ENCODE measurements around the gene RFTN1.
A peak's percentile ranks its signal among the peaks of the same experiment; 100 is the strongest.

Gene RFTN1

DNA sequence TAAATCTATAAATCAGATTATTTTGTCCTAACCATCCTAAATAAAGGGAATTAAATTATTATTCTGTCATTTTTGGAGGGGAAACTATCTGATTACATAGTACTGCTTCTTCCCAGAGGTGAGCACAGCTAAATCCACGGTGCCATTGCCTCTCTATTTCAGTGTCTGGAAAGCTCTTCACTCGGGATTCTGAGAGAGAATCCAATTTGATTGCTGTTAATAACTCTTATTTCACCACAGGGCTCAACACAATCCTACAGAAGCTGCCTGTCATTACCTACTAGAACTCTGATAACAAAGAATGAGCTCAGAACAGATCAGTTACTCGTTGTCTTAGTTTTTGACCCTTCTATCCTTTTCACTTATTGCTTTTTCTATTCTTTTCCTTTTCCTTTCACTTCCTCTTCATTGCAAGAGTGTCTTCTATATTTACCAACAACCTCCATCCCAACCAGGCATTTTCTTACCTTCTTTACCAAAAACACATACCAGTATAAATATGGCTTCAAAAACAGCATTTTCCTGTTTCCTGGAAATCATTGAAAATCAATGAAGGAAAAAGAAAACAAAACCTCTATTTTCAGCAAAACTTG, 218.1 kb downstream of the RFTN1 start:
- no peak for DNase-seq

DNA sequence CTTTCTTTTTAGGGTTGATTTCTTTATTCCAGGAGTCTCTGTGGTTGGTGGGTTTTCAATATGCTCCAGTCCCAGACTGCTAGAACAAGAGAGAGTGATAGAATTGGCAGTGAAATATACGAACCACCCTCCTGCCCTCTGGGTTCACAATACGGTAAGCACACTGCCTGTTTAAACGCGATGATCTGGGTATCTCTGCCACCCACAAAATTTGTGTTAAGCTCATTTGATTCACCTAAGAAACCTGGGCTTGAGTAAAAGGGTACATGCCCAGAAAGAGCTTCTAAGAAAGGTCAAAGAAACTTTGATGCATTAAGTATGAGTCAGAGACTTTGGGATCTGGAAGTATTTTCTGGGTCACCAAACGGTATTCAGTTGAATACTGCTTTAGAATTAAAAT, 218.7 kb downstream of the RFTN1 start:
- peak; percentile 67 for DNase-seq

DNA sequence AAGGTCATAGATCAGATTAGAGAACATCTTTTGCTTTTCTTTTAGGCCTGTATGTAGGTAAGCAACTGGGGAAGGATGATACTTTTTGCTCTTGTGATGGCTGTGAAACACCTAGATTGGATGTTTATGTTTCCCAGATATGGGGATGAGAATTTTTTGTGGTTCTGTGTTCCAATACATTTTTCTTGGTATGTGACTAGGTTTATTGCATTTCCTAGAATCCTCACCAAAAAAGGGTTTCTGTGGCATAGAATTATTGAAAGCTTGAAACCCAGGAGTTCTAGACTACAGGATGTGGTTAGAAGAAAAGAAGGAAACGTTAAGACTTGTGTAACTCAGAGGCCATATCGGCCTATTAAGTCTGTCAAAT, 222.7 kb downstream of the RFTN1 start:
- peak; percentile 54 for DNase-seq

DNA sequence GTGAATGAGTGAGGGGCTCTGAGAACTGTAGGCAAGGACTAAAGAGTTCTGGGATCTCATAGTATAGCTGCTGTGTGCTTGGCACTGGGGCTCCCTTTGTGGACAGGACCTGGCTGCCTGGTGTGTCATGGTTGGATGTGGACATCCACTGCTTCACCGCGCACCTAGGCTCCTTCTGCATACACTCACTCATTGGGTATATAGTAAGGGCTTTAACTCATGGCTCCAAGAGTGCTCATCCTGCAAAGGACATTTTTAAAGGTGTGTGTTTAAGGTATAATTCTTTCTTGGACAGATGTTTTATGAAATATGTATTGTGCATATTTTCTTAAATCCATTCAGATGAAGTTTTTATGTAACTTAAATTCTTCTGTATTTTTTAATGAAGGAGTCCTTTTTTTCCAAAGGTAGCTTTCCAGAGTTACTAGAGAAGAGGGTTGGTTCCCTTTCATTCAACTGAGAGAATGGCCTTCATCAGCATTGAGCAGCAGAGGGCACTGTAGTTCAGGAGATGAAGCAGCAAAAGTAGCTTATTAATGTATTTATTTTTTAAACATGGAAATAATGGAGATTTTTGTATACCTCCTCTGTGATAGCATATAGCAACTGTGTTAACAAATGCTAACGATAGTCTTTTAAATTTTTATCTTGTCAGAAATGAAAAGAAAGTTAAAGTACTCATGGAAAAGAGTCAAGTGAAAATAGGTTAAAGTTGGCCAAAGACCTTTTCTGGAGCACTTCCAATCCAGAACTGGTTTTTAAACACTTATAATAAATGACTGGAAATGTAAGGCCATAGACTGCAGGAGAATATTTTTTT, 223.3 kb downstream of the RFTN1 start:
- DNase-seq, result peak; percentile 78

DNA sequence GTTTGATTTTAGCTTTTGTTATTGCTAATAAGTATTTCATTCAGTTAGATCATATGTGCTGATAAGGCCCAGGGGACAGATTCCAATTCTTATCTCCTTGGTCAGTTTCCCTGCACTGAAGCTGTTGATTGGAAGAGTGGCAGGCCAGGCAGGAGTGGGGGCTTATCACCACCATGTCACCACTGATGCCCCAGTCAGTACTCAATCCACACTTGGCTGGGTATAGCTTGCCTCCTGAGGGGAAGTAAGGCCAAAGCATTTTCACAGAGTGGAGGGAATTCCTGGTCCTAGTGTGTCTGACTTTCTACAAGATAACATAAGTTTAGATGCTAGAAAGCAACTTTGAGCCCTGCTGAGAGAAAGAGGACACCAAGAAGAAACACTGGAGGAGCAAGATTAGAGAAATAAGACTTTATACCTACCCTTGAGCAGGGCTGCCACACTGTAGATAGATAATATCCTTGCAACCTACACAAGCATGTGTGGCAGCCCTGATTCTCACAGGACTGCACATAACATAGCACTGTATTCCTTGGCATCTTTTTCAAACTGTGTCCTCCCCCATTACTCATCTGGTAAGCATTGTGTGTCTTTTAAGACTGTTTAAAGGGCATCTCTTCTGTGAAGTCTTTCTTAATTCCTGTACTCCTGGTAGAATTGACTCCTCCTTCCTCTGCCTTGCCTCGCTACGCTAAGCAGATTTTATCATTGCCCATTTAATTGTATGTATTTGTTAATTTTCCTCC, 224.2 kb downstream of the RFTN1 start:
- no peak for DNase-seq

DNA sequence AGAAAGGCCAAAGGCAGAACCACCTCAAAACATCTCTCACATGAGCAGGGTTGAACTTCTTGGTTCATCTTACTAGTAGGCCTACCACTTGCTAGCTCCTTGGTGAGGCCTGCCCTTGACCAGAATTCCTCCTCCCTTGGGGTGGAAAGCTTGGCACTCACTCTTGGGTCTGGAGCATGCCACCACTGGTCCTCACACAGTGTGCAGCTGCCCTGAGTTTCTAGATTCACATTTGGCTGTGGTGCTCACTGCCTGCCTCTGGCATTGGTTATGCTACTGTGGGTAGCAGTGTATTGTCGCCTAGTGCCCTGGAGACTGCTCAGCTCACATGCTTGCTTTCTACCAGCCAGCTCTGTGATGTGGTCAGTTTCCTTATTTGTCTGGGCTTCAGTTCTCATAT, 224.8 kb downstream of the RFTN1 start:
- no peak for DNase-seq

DNA sequence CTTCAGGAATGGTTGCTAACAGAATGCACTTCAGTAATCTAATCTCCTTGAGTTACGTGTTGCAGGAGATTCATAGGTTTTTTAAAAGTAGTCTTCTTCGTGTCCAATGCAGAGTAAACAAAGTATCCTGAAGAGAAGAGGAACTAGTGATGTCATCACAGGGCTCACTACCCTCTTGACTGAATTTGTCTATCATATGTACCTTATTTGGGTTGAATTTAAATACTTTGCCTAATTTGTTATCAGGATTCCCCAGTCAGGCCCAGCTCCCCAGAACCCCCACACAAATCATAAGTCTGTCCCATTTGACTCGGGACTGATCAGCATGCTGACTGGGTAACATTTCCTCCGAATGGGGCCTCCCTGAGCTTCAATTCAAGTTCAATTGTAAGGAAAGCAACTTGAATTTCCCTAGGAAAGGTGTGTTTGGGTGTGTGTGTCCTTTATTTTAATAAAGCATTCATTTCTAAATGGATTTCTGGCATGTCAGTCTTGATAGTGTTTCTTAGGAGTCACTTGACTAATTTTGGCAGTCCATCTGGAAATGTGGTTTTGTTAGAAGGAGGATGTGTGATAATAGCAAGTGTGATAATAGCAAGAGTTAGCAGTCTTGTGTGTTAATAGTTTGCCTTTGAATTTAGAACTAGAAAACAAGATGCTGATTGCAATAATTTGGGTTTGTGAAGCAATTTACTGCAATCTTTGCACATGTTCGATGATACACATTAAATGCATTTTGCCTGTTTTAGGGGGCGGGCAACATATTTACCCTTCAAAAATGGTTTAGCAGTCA, 226.6 kb downstream of the RFTN1 start:
- no peak for DNase-seq

DNA sequence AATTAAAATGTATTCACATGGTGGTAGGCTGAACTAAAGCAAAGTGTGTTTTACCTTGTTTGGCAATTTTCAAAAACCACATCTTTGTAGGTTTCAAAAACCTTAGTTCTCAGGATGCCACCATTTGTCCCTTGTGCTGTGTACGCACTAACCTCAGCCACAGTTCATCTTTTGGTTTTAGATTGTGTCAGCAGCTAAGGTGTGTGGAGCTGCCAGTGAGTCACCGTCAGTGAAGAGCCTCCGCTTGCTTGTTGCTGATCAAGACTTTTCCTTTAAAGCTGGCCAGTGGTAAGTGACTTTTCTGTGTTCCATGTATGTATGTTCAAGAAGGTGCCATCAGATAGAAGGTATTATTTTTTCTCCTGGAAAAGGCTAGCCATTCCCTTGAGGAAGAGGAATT, 227.3 kb downstream of the RFTN1 start:
- DNase-seq, result peak; percentile 88

DNA sequence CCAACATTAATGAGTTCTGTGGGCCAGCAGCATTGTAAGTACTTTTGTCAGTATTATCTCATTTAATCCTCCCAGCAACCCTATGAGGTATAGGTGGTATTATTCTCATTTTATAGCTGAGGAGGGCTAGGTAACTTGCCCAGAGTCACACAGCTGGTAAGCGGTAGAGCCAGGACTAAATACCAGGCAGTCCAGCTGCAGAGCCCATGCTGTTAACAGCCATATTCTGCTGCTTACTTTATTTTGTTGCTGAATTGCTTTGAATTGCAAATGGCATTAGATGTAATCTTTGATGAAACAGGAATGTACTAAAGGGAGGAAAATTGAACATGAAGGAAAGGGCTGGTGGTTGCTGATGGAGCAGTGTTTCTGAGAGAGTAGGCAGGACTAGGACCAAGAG, 228.9 kb downstream of the RFTN1 start:
- DNase-seq, result no peak

DNA sequence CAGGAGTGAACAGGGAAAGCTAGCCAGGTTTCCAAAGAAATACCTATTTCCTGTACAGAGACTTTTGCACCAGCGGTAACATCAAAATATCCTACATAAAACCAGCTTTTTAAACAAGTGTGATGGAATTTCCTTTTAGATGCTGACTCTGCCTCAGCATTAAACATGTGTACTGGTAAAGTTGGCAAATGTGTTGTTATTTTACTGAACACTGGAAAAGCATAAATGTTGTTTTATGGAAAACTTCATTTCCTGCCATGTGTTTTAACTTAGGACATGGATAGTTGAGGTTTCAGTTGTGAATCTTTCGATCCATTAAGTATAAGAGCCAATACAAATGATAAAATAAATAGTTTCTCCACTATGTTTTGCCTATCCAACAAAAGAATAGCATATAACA, 232.8 kb downstream of the RFTN1 start:
- DNase-seq, result no peak

DNA sequence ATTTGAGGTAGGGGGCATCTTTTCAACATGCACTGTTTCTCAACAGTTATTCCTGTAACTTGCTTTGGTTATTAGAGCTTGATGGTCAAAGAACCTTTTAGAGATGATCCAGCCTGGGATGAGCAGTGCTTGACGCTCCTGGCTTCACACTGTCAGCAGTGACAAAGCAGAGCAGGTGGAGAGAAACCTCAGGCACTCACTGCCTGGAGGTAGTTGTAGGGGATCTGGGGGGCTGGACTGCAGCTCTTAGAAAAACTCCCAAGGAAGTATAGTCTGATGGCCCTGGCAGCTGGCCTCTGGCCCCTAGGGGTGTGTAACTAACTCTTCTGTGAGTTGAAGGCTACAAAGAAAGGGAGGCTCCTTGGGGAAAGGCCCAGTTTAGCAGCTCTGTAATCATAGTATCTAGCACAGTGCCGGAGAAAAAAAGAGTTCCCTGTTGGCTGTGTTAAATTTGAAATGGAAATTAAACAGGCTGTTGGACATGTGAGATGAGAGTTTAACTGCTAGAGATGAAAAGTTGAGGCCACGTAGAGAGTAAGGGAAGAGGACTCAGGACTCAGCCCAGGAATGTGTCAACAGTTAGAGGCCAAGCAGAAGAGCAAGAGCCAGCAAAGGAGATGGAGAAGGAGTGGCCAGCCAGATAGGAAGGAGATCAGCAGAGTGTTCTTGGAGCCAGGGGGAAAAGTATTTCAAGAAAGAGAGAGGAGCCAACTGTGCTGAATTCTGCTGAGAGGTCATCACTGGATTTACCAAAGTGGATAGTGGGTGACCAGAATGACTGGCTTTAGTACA, 234.3 kb downstream of the RFTN1 start:
- DNase-seq, result no peak

DNA sequence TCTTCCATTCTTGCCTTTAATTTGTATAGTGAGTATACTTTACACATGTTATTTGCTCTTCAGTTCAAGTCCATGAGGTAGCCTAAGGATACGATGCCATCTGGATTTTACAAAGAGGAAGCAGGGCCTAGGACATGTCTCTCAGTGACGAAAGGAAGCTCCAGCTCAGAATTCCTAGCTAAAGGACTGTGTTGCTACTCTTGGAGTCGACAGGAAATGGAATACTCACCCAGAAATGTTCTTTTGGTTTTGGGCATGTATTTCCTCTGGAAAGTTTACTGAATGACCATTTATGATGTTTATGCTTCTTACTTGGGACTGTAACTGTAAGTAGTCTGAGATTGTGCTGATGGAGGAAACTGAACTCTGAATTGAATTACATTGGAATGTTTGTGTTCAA, 236.0 kb downstream of the RFTN1 start:
- DNase-seq, result no peak

DNA sequence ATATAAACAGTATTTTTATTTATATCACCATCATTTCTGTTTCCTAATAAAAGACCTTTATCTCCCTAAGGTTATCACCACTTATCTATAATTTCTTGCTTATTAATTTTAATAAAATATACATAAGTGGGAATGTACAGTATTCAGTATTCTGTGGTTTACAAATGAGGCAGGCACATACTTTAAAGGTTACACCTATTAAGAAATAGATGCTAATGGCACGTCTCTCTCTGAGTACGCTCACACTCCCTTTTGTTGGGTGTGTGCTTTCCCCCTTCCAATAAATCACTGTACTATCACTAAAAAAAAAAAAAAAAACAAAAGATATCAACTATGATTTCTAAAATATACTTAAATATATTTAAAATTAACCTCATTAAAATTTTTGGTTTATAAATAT, 239.6 kb downstream of the RFTN1 start:
- no peak for DNase-seq

DNA sequence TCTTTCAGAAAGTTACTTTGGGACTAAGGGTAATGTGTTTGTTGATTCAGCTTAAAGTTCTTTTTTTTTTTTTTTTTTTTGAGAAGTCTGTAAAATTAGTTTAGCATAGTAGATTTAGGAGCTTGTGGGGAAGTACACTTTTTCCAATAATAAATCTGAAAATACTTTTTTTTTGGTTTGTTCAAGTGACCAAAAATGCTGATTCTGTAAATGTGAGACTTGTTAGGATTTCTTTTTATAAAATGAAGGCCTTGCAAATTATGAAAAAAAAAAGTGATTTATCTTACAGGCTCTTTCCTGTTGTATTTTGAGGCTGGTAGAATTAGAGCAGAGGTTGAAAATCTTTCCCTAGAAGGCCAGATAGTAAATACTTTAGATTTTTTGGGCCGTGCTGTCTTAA, 240.9 kb downstream of the RFTN1 start:
- no peak for DNase-seq

DNA sequence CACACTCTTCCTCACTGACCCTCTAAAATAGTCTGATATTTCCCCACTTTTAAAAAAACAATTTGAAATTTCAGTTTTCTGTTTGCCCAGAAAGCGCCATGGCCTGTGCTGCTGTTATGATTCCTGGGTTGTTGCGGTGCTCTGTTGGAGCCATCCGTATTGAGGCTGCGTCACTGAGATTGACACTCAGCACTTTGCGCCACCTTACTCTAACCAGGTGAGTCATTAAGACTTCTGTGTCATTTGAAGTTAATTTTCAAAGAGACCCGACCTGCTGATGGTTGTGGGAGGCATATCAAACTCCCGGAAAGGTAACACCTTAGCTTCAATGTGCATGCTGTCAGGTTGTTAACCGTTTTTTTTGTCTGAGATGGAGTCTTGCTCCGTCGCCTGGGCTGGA, 242.6 kb downstream of the RFTN1 start:
- no peak for DNase-seq

DNA sequence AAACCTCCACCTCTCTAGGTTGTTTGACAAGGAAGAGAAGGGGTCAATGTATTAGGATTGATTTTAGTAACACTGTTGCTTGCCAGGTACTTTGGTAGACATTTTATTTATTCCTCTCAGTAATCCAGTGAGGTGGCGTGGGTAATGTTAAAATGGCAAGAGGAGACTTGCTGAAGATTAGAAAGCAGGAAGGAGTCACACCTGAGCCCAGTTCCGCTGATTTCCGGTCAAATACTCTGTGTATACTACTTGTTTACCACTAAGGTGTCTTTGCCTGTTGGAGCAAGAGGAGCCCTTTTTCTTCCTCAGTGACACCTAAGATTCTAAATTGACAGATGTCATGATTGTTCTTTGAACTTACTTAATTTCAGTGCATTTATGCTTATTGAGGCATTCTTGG, 246.8 kb downstream of the RFTN1 start:
- no peak for DNase-seq

Data from CD4-positive, alpha-beta T cell treated with Interleukin-4 for 4 hours (primary cell).